HG02870 (cell line): Measurements from ENCODE around the gene ISYNA1.
A peak's percentile ranks its signal among the peaks of the same experiment; 100 is the strongest.

ENCODE experiments used
- ATAC-seq: cut with Tn5 transposase; IDR thresholded peaks from one replicate; pipeline ENCODE4 v1.9.1; 2021; ENCODE audit warnings: mild to moderate bottlenecking, moderate library complexity; ENCODE audit not compliant: unreplicated experiment

The ISYNA1 gene

GRCh38 chr19:18445262-18445948 lies 7.5 kb upstream of the ISYNA1 start:
- ATAC-seq = no peak

- ATAC-seq = no peak
These were observed 6.6 kb upstream of the ISYNA1 start for GRCh38 chr19:18444513-18444912.

GRCh38 chr19:18443831-18444230 lies 5.9 kb upstream of the ISYNA1 start:
- no peak for ATAC-seq

GRCh38 chr19:18443406-18443805 lies 5.5 kb upstream of the ISYNA1 start:
- no peak for ATAC-seq

GRCh38 chr19:18442941-18443340 lies 5.0 kb upstream of the ISYNA1 start:
- no peak for ATAC-seq

GRCh38 chr19:18441804-18442788 lies 4.2 kb upstream of the ISYNA1 start:
- ATAC-seq = no peak

GRCh38 chr19:18440936-18441803 lies 3.2 kb upstream of the ISYNA1 start:
- ATAC-seq = no peak

- ATAC-seq = no peak
These were observed 2.5 kb upstream of the ISYNA1 start for GRCh38 chr19:18440415-18440877.

GRCh38 chr19:18439910-18440237 lies 1.9 kb upstream of the ISYNA1 start:
- no peak for ATAC-seq

- no peak for ATAC-seq
These were observed 1.3 kb upstream of the ISYNA1 start for GRCh38 chr19:18439025-18439909.

GRCh38 chr19:18438331-18439024 lies 545 bp upstream of the ISYNA1 start:
- no peak for ATAC-seq

- peak; percentile 48 for ATAC-seq
These were observed 1.1 kb downstream of the ISYNA1 start for GRCh38 chr19:18436671-18437490.

GRCh38 chr19:18435842-18436670 lies 1.9 kb downstream of the ISYNA1 start:
- ATAC-seq = no peak

- no peak for ATAC-seq
These were observed 2.6 kb downstream of the ISYNA1 start for GRCh38 chr19:18435178-18435841.

- no peak for ATAC-seq
These were observed 3.3 kb downstream of the ISYNA1 start for GRCh38 chr19:18434411-18435175.

GRCh38 chr19:18433735-18434398 lies 4.1 kb downstream of the ISYNA1 start:
- no peak for ATAC-seq
